Measurements from ENCODE around the gene TEKT2. TPM values are rescaled to one million over a fixed set of nuclear protein-coding genes. Genes with fewer than 3 reads are reported as not detected.

The TEKT2 gene
- total and polyA plus RNA-seq, 2 of the 8 experiments (the other 6 are each of a cell fraction or from before 2014, with no cell fraction given) = 1.6 to 1.7 TPM

DNA sequence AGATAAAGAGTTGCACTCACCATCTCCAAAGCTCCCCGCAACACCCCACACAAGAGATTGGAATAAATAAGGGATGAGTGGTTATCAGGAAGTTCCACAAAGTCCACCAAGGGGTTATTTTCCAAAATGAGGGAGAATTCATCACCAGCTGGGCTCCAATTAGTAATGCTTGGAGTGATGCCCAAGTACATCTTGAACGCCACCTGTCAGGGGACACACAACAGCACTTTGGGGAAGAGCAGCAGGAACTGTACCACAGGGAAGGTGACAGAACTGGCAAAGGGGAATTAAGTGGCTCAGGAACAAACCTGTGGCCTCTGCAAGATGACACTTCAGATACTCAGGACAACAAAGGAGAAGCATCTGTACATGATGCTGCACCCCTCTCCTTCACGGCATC is 53.9 kb downstream of the TEKT2 start (continued):
- no peak for TF ChIP-seq GABPA (IDR thresholded peaks at IDR 0.05; ENCODE audit: borderline replicate concordance, insufficient read depth, low read length)
- no peak for TF ChIP-seq SP4 (IDR thresholded peaks at IDR 0.05; ENCODE audit: low read length)
- no peak for TF ChIP-seq TAF7 (optimal IDR thresholded peaks at IDR 0.05; ENCODE audit: borderline replicate concordance, low read depth, low read length)
- no peak for TF ChIP-seq HDAC2 (IDR thresholded peaks at IDR 0.05; ENCODE audit: borderline replicate concordance in 1 of 2, low read depth in 2 of 2, low read length in 2 of 2)

Other genes starting within 250 kb of the TEKT2 start
- 71.2 and 73.7 TPM in 2 replicates for gene AGO1, start 200.9 kb upstream of the TEKT2 start, total RNA-seq (2021; fragmentation: NEBNext Ultra II Directional; extraction: Animal tissue kit (Norgen Biotek cat#: 25700))
- gene AGO1, start 200.9 kb upstream of the TEKT2 start, polyA plus RNA-seq (2011; rRNA removed) = 15.1 and 18.0 TPM in 2 replicates
- 26.4 and 26.6 TPM in 2 replicates for gene AGO3, start 153.0 kb upstream of the TEKT2 start, total RNA-seq (2021; fragmentation: NEBNext Ultra II Directional; extraction: Animal tissue kit (Norgen Biotek cat#: 25700))
- 10.3 and 10.7 TPM in 2 replicates for gene AGO3, start 153.0 kb upstream of the TEKT2 start, polyA plus RNA-seq (2011; rRNA removed)
- 22.9 and 23.9 TPM in 2 replicates for gene ADPRS, start 4.8 kb downstream of the TEKT2 start, total RNA-seq (2021; fragmentation: NEBNext Ultra II Directional; extraction: Animal tissue kit (Norgen Biotek cat#: 25700))
- 38.1 and 39.4 TPM in 2 replicates for gene ADPRS, start 4.8 kb downstream of the TEKT2 start, polyA plus RNA-seq (2011; rRNA removed)
- gene COL8A2, start 41.1 kb downstream of the TEKT2 start, total RNA-seq (2021; fragmentation: NEBNext Ultra II Directional; extraction: Animal tissue kit (Norgen Biotek cat#: 25700)) = 2.4 and 2.8 TPM in 2 replicates
- gene COL8A2, start 41.1 kb downstream of the TEKT2 start, polyA plus RNA-seq (2011; rRNA removed) = 2.1 and 2.4 TPM in 2 replicates
- 42.0 and 47.8 TPM in 2 replicates for gene TRAPPC3, start 65.4 kb downstream of the TEKT2 start, total RNA-seq (2021; fragmentation: NEBNext Ultra II Directional; extraction: Animal tissue kit (Norgen Biotek cat#: 25700))
- gene TRAPPC3, start 65.4 kb downstream of the TEKT2 start, polyA plus RNA-seq (2011; rRNA removed) = 36.1 and 51.0 TPM in 2 replicates
- gene MAP7D1, start 72.1 kb downstream of the TEKT2 start, total RNA-seq (2021; fragmentation: NEBNext Ultra II Directional; extraction: Animal tissue kit (Norgen Biotek cat#: 25700)) = 52.4 and 55.1 TPM in 2 replicates
- gene MAP7D1, start 72.1 kb downstream of the TEKT2 start, polyA plus RNA-seq (2011; rRNA removed) = 18.2 and 24.8 TPM in 2 replicates
- gene THRAP3, start 140.3 kb downstream of the TEKT2 start, total RNA-seq (2021; fragmentation: NEBNext Ultra II Directional; extraction: Animal tissue kit (Norgen Biotek cat#: 25700)) = 183 TPM in 2 replicates
- 36.0 and 40.2 TPM in 2 replicates for gene THRAP3, start 140.3 kb downstream of the TEKT2 start, polyA plus RNA-seq (2011; rRNA removed)
- 8.6 and 9.8 TPM in 2 replicates for gene SH3D21, start 222.3 kb downstream of the TEKT2 start, total RNA-seq (2021; fragmentation: NEBNext Ultra II Directional; extraction: Animal tissue kit (Norgen Biotek cat#: 25700))
- 3.4 and 5.1 TPM in 2 replicates for gene SH3D21, start 222.3 kb downstream of the TEKT2 start, polyA plus RNA-seq (2011; rRNA removed)
- 10.0 and 10.3 TPM in 2 replicates for gene EVA1B, start 239.6 kb downstream of the TEKT2 start, total RNA-seq (2021; fragmentation: NEBNext Ultra II Directional; extraction: Animal tissue kit (Norgen Biotek cat#: 25700))
- 19.9 and 23.8 TPM in 2 replicates for gene EVA1B, start 239.6 kb downstream of the TEKT2 start, polyA plus RNA-seq (2011; rRNA removed)